H1 (cell line): ENCODE results near the gene ACVR1. TPM values are rescaled to one million over a fixed set of nuclear protein-coding genes. Genes with fewer than 3 reads are reported as not detected.

Experiments used
- CTCF ChIA-PET: fragments of 300-600 bp; sonication (Branson Sonifier 250); formaldehyde crosslinking; loops from one replicate; lab custom pipeline; 2021; ENCODE audit not compliant: partially characterized antibody; lab: Charles Lee
- POLR2A ChIA-PET: fragments of 300-600 bp; sonication (Branson Sonifier 250); formaldehyde crosslinking; loops from one replicate; lab custom pipeline; 2021; ENCODE audit warnings: inconsistent platforms; ENCODE audit not compliant: partially characterized antibody; lab: Charles Lee
- DNase-seq, 2 experiments: peaks; one replicate each; pipeline versions ENCODE4 v3.0.0 to v3.0.0-alpha.2; 2010 to 2022; ENCODE audit warnings: low spot score in 2 of 2, low read depth in 1 of 2, mixed read lengths in 1 of 2
- FAIRE-seq: peaks from 2 replicates; lab custom pipeline; 2011; peaks lifted over from hg19 to GRCh38; lab: Jason Lieb, UNC
- H2AFZ ChIP-seq: 2 replicates; pipeline ENCODE4 v1.8.1; 2012; ENCODE audit warnings: low read length, inconsistent platforms
- H2AK5ac ChIP-seq: 2 replicates; pipeline ENCODE4 v1.6.1; 2013; ENCODE audit warnings: low read depth, low read length
- H2BK120ac ChIP-seq: replicated peaks from 2 replicates; pipeline ENCODE3; 2013; ENCODE audit warnings: low read depth, low read length, inconsistent platforms
- H2BK12ac ChIP-seq: 2 replicates; pipeline ENCODE4 v1.6.1; 2013; ENCODE audit warnings: low read depth, low read length
- H2BK15ac ChIP-seq: 2 replicates; pipeline ENCODE4 v1.6.1; 2013; ENCODE audit warnings: low read length
- H2BK20ac ChIP-seq: 2 replicates; pipeline ENCODE4 v1.6.1; 2013; ENCODE audit warnings: low read length
- H2BK5ac ChIP-seq: 2 replicates; pipeline ENCODE4 v1.6.1; 2013; ENCODE audit warnings: low read depth, low read length
- H3K14ac ChIP-seq: 2 replicates; pipeline ENCODE4 v1.6.1; 2013; ENCODE audit warnings: inconsistent platforms; ENCODE audit not compliant: insufficient read length
- H3K18ac ChIP-seq: 2 replicates; pipeline ENCODE4 v1.6.1; 2013; ENCODE audit warnings: low read length; ENCODE audit errors: extremely low read depth
- H3K23ac ChIP-seq: 2 replicates; pipeline ENCODE4 v1.6.1; 2013; ENCODE audit warnings: inconsistent platforms; ENCODE audit not compliant: insufficient read length
- H3K23me2 ChIP-seq: 2 replicates; pipeline ENCODE4 v1.6.1; 2013; ENCODE audit warnings: low read depth, low read length
- H3K27ac ChIP-seq: 2 replicates; pipeline ENCODE4 v1.6.1; 2011; ENCODE audit warnings: low read depth, low read length, inconsistent platforms
- H3K27me3 ChIP-seq, 4 experiments: replicated peaks in 1 of 4; 1 replicate in 1 of 4; 2 replicates in 3 of 4; pipeline versions ENCODE4 v1.6.1 to v1.8.1; 2011 to 2013; ENCODE audit warnings: low read length in 3 of 4, mild to moderate bottlenecking in 3 of 4, inconsistent platforms in 2 of 4, mixed read lengths in 2 of 4, moderate library complexity in 1 of 4; ENCODE audit not compliant: control insufficient read depth in 3 of 4, insufficient read depth in 3 of 4; ENCODE audit errors: extremely low read depth in 1 of 4
- H3K36me3 ChIP-seq, 4 experiments: 2 replicates each; pipeline versions ENCODE4 v1.6.1 to v1.8.1; 2011 to 2013; ENCODE audit warnings: mild to moderate bottlenecking in 4 of 4, low read length in 3 of 4, moderate library complexity in 2 of 4, control low read depth in 1 of 4, inconsistent platforms in 1 of 4; ENCODE audit not compliant: insufficient read depth in 4 of 4, control insufficient read depth in 2 of 4
- H3K4ac ChIP-seq: replicated peaks from 2 replicates; pipeline ENCODE3; 2013; ENCODE audit warnings: low read length, low read depth, mixed read lengths, inconsistent platforms; ENCODE audit not compliant: insufficient read length
- H3K4me1 ChIP-seq, 4 experiments: replicated peaks in 1 of 4; 1 replicate in 1 of 4; 2 replicates in 3 of 4; pipeline versions ENCODE4 v1.6.1 to v1.8.1; 2011 to 2013; ENCODE audit warnings: low read length in 3 of 4, inconsistent platforms in 2 of 4, mixed read lengths in 1 of 4; ENCODE audit not compliant: insufficient read depth in 4 of 4, control insufficient read depth in 3 of 4
- H3K4me2 ChIP-seq, 2 experiments: 2 replicates each; pipeline versions ENCODE4 v1.6.1 to v1.8.1; 2011 to 2013; ENCODE audit warnings: low read depth in 2 of 2, low read length in 2 of 2, control low read depth in 1 of 2, inconsistent platforms in 1 of 2, mild to moderate bottlenecking in 1 of 2; ENCODE audit not compliant: insufficient read depth in 1 of 2
- H3K4me3 ChIP-seq, 4 experiments: fragments of 200-600, 300-600 bp in 1 of 4; sonication (generic), shearing (Covaris generic), sonication (Bioruptor Twin) in 1 of 4; 2 replicates each; pipeline versions ENCODE4 v1.5.1 to v1.8.1; 2011 to 2016; ENCODE audit warnings: low read length in 4 of 4, low read depth in 3 of 4, control low read depth in 2 of 4, inconsistent platforms in 2 of 4, mild to moderate bottlenecking in 2 of 4, mixed read lengths in 1 of 4, moderate library complexity in 1 of 4; ENCODE audit not compliant: insufficient read depth in 2 of 4; ENCODE audit errors: extremely low read depth in 1 of 4
- H3K56ac ChIP-seq: replicated peaks from 2 replicates; pipeline ENCODE3; 2013; ENCODE audit warnings: low read depth, mild to moderate bottlenecking, mixed read lengths, low read length, inconsistent platforms; ENCODE audit not compliant: insufficient read length
- H3K79me1 ChIP-seq: 2 replicates; pipeline ENCODE4 v1.6.1; 2013; ENCODE audit warnings: low read depth, low read length, control low read depth
- H3K79me2 ChIP-seq, 2 experiments: 2 replicates each; pipeline versions ENCODE4 v1.6.1 to v1.8.1; 2012 to 2013; ENCODE audit warnings: low read length in 2 of 2, mild to moderate bottlenecking in 2 of 2, inconsistent platforms in 1 of 2; ENCODE audit not compliant: insufficient read depth in 2 of 2, control insufficient read depth in 1 of 2
- H3K9ac ChIP-seq, 4 experiments: replicated peaks in 1 of 4; 1 replicate in 1 of 4; 2 replicates in 3 of 4; pipeline versions ENCODE4 v1.6.1 to v1.8.1; 2011 to 2013; ENCODE audit warnings: low read depth in 3 of 4, low read length in 3 of 4, control low read depth in 2 of 4, mild to moderate bottlenecking in 2 of 4, moderate library complexity in 2 of 4, inconsistent platforms in 1 of 4; ENCODE audit errors: extremely low read depth in 1 of 4
- H3K9me3 ChIP-seq, 2 experiments: 2 replicates each; pipeline versions ENCODE4 v1.6.1 to v1.8.1; 2012 to 2013; ENCODE audit warnings: mild to moderate bottlenecking in 2 of 2, moderate library complexity in 2 of 2, control low read depth in 1 of 2, inconsistent platforms in 1 of 2, low read depth in 1 of 2, low read length in 1 of 2, mixed read lengths in 1 of 2; ENCODE audit not compliant: insufficient read depth in 2 of 2
- H4K20me1 ChIP-seq, 2 experiments: replicated peaks in 1 of 2; 2 replicates each; pipeline versions ENCODE3 to v1.8.1; 2011 to 2013; ENCODE audit warnings: inconsistent platforms in 2 of 2, low read length in 2 of 2, mild to moderate bottlenecking in 1 of 2; ENCODE audit not compliant: insufficient read depth in 2 of 2, control insufficient read depth in 1 of 2
- H4K5ac ChIP-seq: 2 replicates; pipeline ENCODE4 v1.6.1; 2013; ENCODE audit warnings: low read length, low read depth, mixed read lengths, inconsistent platforms; ENCODE audit not compliant: insufficient read length
- H4K8ac ChIP-seq: 2 replicates; pipeline ENCODE4 v1.8.0; 2013; ENCODE audit warnings: mild to moderate bottlenecking, moderate library complexity, low read length, inconsistent platforms; ENCODE audit not compliant: insufficient read depth; ENCODE audit errors: extremely low read depth
- H4K91ac ChIP-seq: replicated peaks from 2 replicates; pipeline ENCODE3; 2013; ENCODE audit warnings: low read length, mixed read lengths, inconsistent platforms; ENCODE audit not compliant: insufficient read length
- CHD1 ChIP-seq: IDR thresholded peaks from 2 replicates; pipeline ENCODE4 v1.6.1; 2012; ENCODE audit warnings: low read depth, low read length, improper control_type of control experiment
- WGBS, 2 experiments: shearing (Covaris generic) in 1 of 2; methylation state at CpG; one replicate each; pipeline versions ENCODE4 v1.1.6 to v1.1.7; 2013 to 2015; ENCODE audit warnings: low lambda C conversion rate in 2 of 2, mixed read lengths in 2 of 2, inconsistent platforms in 1 of 2, low coverage in 1 of 2, missing lambda C conversion rate in 1 of 2; ENCODE audit not compliant: insufficient replicate concordance in 2 of 2, insufficient coverage in 1 of 2, insufficient read length in 1 of 2; ENCODE audit errors: extremely low coverage in 1 of 2, missing lambda C conversion rate in 1 of 2; 5-methylcytosine and 5-hydroxymethylcytosine counted together
- polyA plus RNA-seq, 7 experiments: library from polyadenylated mRNA; depleted of rRNA in 3 of 7; stranded (reverse) in 5 of 7; unstranded in 2 of 7; fragments of >200 nt in 5 of 7; fragments of 200-250 nt in 2 of 7; gene quantifications; 1 replicate in 5 of 7; 2 replicates in 1 of 7; 4 replicates in 1 of 7; pipeline versions ENCODE4 v1.2.1 to v1.2.3, GENCODE V29; 2011 to 2013; ENCODE audit warnings: missing spikeins in 2 of 7, mixed read lengths in 2 of 7
- total RNA-seq: library from RNA; stranded (reverse); fragmentation: NEBNext Ultra II Directional; extraction: Animal tissue kit (Norgen Biotek cat#: 25700); gene quantifications from 2 replicates; pipeline ENCODE4 v1.2.1, GENCODE V29; 2021
- TF ChIP-seq, protein P1 (sequence below): IDR thresholded peaks from 2 replicates; pipeline ENCODE4 v1.6.1; 2011; ENCODE audit warnings: low read length, improper control_type of control experiment

ACVR1 gene
- total and polyA plus RNA-seq, 2 of the 8 experiments (the other 6 are each of a cell fraction or from before 2014, with no cell fraction given), result 8.5 to 17.7 TPM

- TF ChIP-seq CHD1, result no peak
- TF ChIP-seq, protein P1, sequence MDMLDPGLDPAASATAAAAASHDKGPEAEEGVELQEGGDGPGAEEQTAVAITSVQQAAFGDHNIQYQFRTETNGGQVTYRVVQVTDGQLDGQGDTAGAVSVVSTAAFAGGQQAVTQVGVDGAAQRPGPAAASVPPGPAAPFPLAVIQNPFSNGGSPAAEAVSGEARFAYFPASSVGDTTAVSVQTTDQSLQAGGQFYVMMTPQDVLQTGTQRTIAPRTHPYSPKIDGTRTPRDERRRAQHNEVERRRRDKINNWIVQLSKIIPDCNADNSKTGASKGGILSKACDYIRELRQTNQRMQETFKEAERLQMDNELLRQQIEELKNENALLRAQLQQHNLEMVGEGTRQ, result peak; percentile 26; the same call in 1 of the 2 replicates
- TF ChIP-seq, all 59 proteins: peak for 1
- Histone ChIP-seq H3K79me2 (no peaks in the 10 kb centered on the region), H3K56ac (no peak overlapping the region), H3K4me3 (no peak overlapping the region), H2BK5ac (no peak overlapping the region), H3K36me3 (no peaks in the 10 kb centered on the region), H3K79me1 (no peaks in the 10 kb centered on the region), H4K5ac (no peak overlapping the region), H3K4ac (no peak overlapping the region), H3K9ac (no peak overlapping the region), H3K9me3 (no peaks in the 10 kb centered on the region), H2AK5ac (no peak overlapping the region), H3K14ac (no peak overlapping the region), H2BK12ac (no peak overlapping the region), H4K8ac (no peak overlapping the region), H3K27me3 (no peaks in the 10 kb centered on the region), H3K4me2 (no peak overlapping the region), H2BK15ac (no peak overlapping the region), H4K20me1 (peaks cover 0 to 2% of the 10 kb centered on the region in 2 experiments), H3K18ac (no peak overlapping the region), H4K91ac (no peak overlapping the region), H3K4me1 (peaks cover 0 to under 1% (median under 1%) of the 10 kb centered on the region in 4 experiments; a peak in 1 of 7 replicates), H3K23ac (no peak overlapping the region), H3K23me2 (no peaks in the 10 kb centered on the region; the same call in none of the 2 replicates), H2AFZ (no peak overlapping the region), H3K27ac (no peak overlapping the region), H2BK20ac (no peak overlapping the region), H2BK120ac (no peak overlapping the region)
- POLR2A ChIA-PET, result no interaction called here
- DNase-seq (no peak), FAIRE-seq (no peak)
- 84% methylated on average over 3 of the region's 3 CpGs; no CpG with 5 or more reads in 1 of the 2 experiments for WGBS, 2 experiments
- CTCF ChIA-PET, result interaction anchor here (1.0 to 1.8 kb wide), 5 partner anchors 11 to 203 kb away, joined by 3 to 8 read pairs (median 4); no protein-coding TSS in a partner anchor
Observed at GRCh38 chr2:157792335-157793052, 83.6 kb downstream of the ACVR1 start.
